Measurements from ENCODE around the gene ITGB8.
A peak's percentile ranks its signal among the peaks of the same experiment; 100 is the strongest.

Gene ITGB8

GRCh38 chr7:20330239-20330927, at the start of gene ITGB8:
Gene ITGB8 (plus strand): TSS chr7:20330900. CDS start chr7:20331807, 907 bp downstream.
- TF ChIP-seq POLR2AphosphoS5 (IDR thresholded peaks at IDR 0.05; ENCODE audit: borderline replicate concordance, low read depth, low read length) (no peak), FOXP2 (optimal IDR thresholded peaks at IDR 0.05; ENCODE audit: control extremely low read depth, extremely low read length, insufficient read depth) (no peak), EZH2 (IDR thresholded peaks at IDR 0.05) (no peak)
- Histone ChIP-seq H3K4me3 (peak within 1 kb of the TSS; percentile 87), H3K27ac (no peak within 1 kb of the TSS), H3K9me3 (ENCODE audit: low read depth, low read length) (no peaks in the 10 kb centered on the region), H3K36me3 (ENCODE audit: insufficient read depth, low read length) (no peaks in the 10 kb centered on the region), H3K9ac (ENCODE audit: insufficient read length) (peak within 1 kb of the TSS; percentile 87)
- DNase-seq (ENCODE audit: low read depth, low spot score), result no peak

DNA sequence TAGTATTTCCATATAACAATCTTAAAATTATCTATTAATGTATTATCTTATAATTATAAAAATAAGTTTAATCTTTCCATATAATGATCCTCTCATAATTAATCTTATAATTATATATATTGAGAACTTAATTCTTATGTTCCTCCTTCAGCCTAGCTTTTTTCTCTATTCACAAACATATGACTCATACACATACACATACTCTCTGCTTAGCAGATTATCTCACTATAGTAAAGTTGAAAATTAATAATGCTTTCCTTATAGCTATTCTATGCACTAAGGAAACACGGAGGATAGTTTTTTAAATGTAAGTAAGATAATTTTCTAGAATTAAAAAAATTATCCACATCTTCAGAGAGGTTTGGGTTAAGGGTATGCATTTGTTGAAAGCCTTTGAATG, 47.7 kb upstream of the ITGB8 start:
- H3K9me3 ChIP-seq (ENCODE audit: low read depth, low read length), result no peaks in the 10 kb centered on the region
- peak overlapping the region; percentile 79; the same call in 1 of the 2 replicates for H3K27ac ChIP-seq
- DNase-seq (ENCODE audit: low read depth, low spot score), result no peak
- TF ChIP-seq POLR2AphosphoS5 (IDR thresholded peaks at IDR 0.05; ENCODE audit: borderline replicate concordance, low read depth, low read length) (no peak), EZH2 (IDR thresholded peaks at IDR 0.05) (no peak), FOXP2 (optimal IDR thresholded peaks at IDR 0.05; ENCODE audit: control extremely low read depth, extremely low read length, insufficient read depth) (no peak)
- no peak overlapping the region for H3K9ac ChIP-seq (ENCODE audit: insufficient read length)
- no peaks in the 10 kb centered on the region for H3K36me3 ChIP-seq (ENCODE audit: insufficient read depth, low read length)
- H3K4me3 ChIP-seq, result no peak overlapping the region

GRCh38 chr7:20283385-20283784, 47.3 kb upstream of the ITGB8 start:
- Histone ChIP-seq H3K9ac (ENCODE audit: insufficient read length) (no peak overlapping the region), H3K27ac (peak overlapping the region; percentile 79; the same call in 1 of the 2 replicates)

GRCh38 chr7:20284003-20284770, 46.5 kb upstream of the ITGB8 start:
- Histone ChIP-seq H3K27ac (peak overlapping the region; percentile 79), H3K9me3 (ENCODE audit: low read depth, low read length) (no peaks in the 10 kb centered on the region), H3K36me3 (ENCODE audit: insufficient read depth, low read length) (no peaks in the 10 kb centered on the region), H3K4me3 (peak overlapping the region; percentile 21), H3K9ac (ENCODE audit: insufficient read length) (no peak overlapping the region)
- DNase-seq (ENCODE audit: low read depth, low spot score), result no peak
- TF ChIP-seq EZH2 (IDR thresholded peaks at IDR 0.05) (no peak), POLR2AphosphoS5 (IDR thresholded peaks at IDR 0.05; ENCODE audit: borderline replicate concordance, low read depth, low read length) (no peak), FOXP2 (optimal IDR thresholded peaks at IDR 0.05; ENCODE audit: control extremely low read depth, extremely low read length, insufficient read depth) (no peak)

More at GRCh38 chr7:20283385-20283784, 47.3 kb upstream of the ITGB8 start:
- no peaks in the 10 kb centered on the region for H3K36me3 ChIP-seq (ENCODE audit: insufficient read depth, low read length)
- no peak for DNase-seq (ENCODE audit: low read depth, low spot score)
- no peak overlapping the region for H3K4me3 ChIP-seq
- no peak for TF ChIP-seq FOXP2 (optimal IDR thresholded peaks at IDR 0.05; ENCODE audit: control extremely low read depth, extremely low read length, insufficient read depth)
- no peak for TF ChIP-seq EZH2 (IDR thresholded peaks at IDR 0.05)
- no peaks in the 10 kb centered on the region for H3K9me3 ChIP-seq (ENCODE audit: low read depth, low read length)

DNA sequence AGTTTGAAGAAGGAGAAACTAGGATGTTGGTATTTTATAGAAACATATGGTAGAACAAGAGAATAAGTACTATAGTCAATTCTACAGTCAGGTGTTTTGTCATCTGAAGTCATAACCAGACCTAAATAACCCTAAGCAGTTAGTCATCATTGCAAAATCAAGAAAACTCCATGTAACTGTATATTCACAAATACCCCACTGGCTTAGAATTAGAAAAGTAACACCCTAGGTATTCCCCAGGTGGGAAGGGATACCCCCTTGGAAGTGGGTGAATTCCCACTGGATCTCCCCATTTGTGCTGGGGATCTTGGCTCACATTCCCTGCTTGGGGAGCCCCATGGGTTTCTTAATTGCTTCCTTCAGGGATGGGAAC, 45.9 kb upstream of the ITGB8 start:
- no peak for DNase-seq (ENCODE audit: low read depth, low spot score)
- H3K27ac ChIP-seq, result no peak overlapping the region
- no peak for TF ChIP-seq POLR2AphosphoS5 (IDR thresholded peaks at IDR 0.05; ENCODE audit: borderline replicate concordance, low read depth, low read length)
- no peak for TF ChIP-seq FOXP2 (optimal IDR thresholded peaks at IDR 0.05; ENCODE audit: control extremely low read depth, extremely low read length, insufficient read depth)
- no peak for TF ChIP-seq EZH2 (IDR thresholded peaks at IDR 0.05)

GRCh38 chr7:20287317-20287716, 43.4 kb upstream of the ITGB8 start:
- Histone ChIP-seq H3K4me3 (no peak overlapping the region), H3K9me3 (ENCODE audit: low read depth, low read length) (no peaks in the 10 kb centered on the region), H3K9ac (ENCODE audit: insufficient read length) (no peak overlapping the region), H3K36me3 (ENCODE audit: insufficient read depth, low read length) (no peaks in the 10 kb centered on the region), H3K27ac (no peak overlapping the region)
- TF ChIP-seq EZH2 (IDR thresholded peaks at IDR 0.05) (no peak), FOXP2 (optimal IDR thresholded peaks at IDR 0.05; ENCODE audit: control extremely low read depth, extremely low read length, insufficient read depth) (no peak)
- no peak for DNase-seq (ENCODE audit: low read depth, low spot score)

More for the DNA sequence above, 45.9 kb upstream of the ITGB8 start:
- Histone ChIP-seq H3K9me3 (ENCODE audit: low read depth, low read length) (no peaks in the 10 kb centered on the region), H3K36me3 (ENCODE audit: insufficient read depth, low read length) (no peaks in the 10 kb centered on the region), H3K4me3 (no peak overlapping the region), H3K9ac (ENCODE audit: insufficient read length) (no peak overlapping the region)

GRCh38 chr7:20288036-20288435, 42.7 kb upstream of the ITGB8 start:
- no peak for TF ChIP-seq FOXP2 (optimal IDR thresholded peaks at IDR 0.05; ENCODE audit: control extremely low read depth, extremely low read length, insufficient read depth)
- no peak for TF ChIP-seq POLR2AphosphoS5 (IDR thresholded peaks at IDR 0.05; ENCODE audit: borderline replicate concordance, low read depth, low read length)
- no peak for TF ChIP-seq EZH2 (IDR thresholded peaks at IDR 0.05)
- no peaks in the 10 kb centered on the region for H3K36me3 ChIP-seq (ENCODE audit: insufficient read depth, low read length)
- DNase-seq (ENCODE audit: low read depth, low spot score), result no peak

GRCh38 chr7:20290505-20291111, 40.1 kb upstream of the ITGB8 start:
- TF ChIP-seq POLR2AphosphoS5 (IDR thresholded peaks at IDR 0.05; ENCODE audit: borderline replicate concordance, low read depth, low read length) (no peak), EZH2 (IDR thresholded peaks at IDR 0.05) (no peak), FOXP2 (optimal IDR thresholded peaks at IDR 0.05; ENCODE audit: control extremely low read depth, extremely low read length, insufficient read depth) (no peak)
- Histone ChIP-seq H3K27ac (no peak overlapping the region), H3K9me3 (ENCODE audit: low read depth, low read length) (no peaks in the 10 kb centered on the region), H3K36me3 (ENCODE audit: insufficient read depth, low read length) (no peaks in the 10 kb centered on the region), H3K9ac (ENCODE audit: insufficient read length) (no peak overlapping the region), H3K4me3 (no peak overlapping the region)
- no peak for DNase-seq (ENCODE audit: low read depth, low spot score)

More at GRCh38 chr7:20288036-20288435, 42.7 kb upstream of the ITGB8 start:
- Histone ChIP-seq H3K4me3 (no peak overlapping the region), H3K9me3 (ENCODE audit: low read depth, low read length) (no peaks in the 10 kb centered on the region), H3K9ac (ENCODE audit: insufficient read length) (no peak overlapping the region), H3K27ac (no peak overlapping the region)

Measured in SK-N-MC (cell line).